Measurements from ENCODE around the gene OR8G1. TPM values are rescaled to one million over a fixed set of nuclear protein-coding genes. Genes with fewer than 3 reads are reported as not detected.
A peak's percentile ranks its signal among the peaks of the same experiment; 100 is the strongest.
"Not testable (repeated sequence)": the region's sequence is repeated elsewhere in the genome, so short reads cannot be mapped to it uniquely, and the experiment has no call there.

The OR8G1 gene
- not detected in 2 replicates for total RNA-seq (2014; rRNA removed; shearing (Covaris generic))

GRCh38 chr11:124240621-124241397, at the start of gene OR8G1:
OR8G1 (plus strand) TSS chr11:124241095; CDS start chr11:124249676, 8,581 bp downstream.
- no peak for DNase-seq (ENCODE audit: low read depth)

GRCh38 chr11:124193221-124194010, 47.5 kb upstream of the OR8G1 start:
- no peak for DNase-seq (ENCODE audit: low read depth)

GRCh38 chr11:124194293-124195188, 46.4 kb upstream of the OR8G1 start:
- peak; percentile 24 for DNase-seq (ENCODE audit: low read depth)

GRCh38 chr11:124195189-124195734, 45.6 kb upstream of the OR8G1 start:
- DNase-seq (ENCODE audit: low read depth): peak; percentile 57

GRCh38 chr11:124197999-124198398, 42.9 kb upstream of the OR8G1 start:
- DNase-seq (ENCODE audit: low read depth): no peak

GRCh38 chr11:124198897-124199296, 42.0 kb upstream of the OR8G1 start:
- DNase-seq (ENCODE audit: low read depth): peak; percentile 6

- DNase-seq (ENCODE audit: low read depth): peak; percentile 28
Measured at GRCh38 chr11:124199702-124200101, 41.2 kb upstream of the OR8G1 start.

GRCh38 chr11:124200671-124201070, 40.2 kb upstream of the OR8G1 start:
- DNase-seq (ENCODE audit: low read depth): no peak

- DNase-seq (ENCODE audit: low read depth): no peak
Measured at GRCh38 chr11:124202951-124203350, 37.9 kb upstream of the OR8G1 start.

GRCh38 chr11:124204008-124204407, 36.9 kb upstream of the OR8G1 start:
- DNase-seq (ENCODE audit: low read depth): no peak

- no peak for DNase-seq (ENCODE audit: low read depth)
Measured at GRCh38 chr11:124207102-124207792, 33.6 kb upstream of the OR8G1 start.

GRCh38 chr11:124209824-124210357, 31.0 kb upstream of the OR8G1 start:
- DNase-seq (ENCODE audit: low read depth): no peak

- DNase-seq (ENCODE audit: low read depth): no peak
Measured at GRCh38 chr11:124210421-124210820, 30.5 kb upstream of the OR8G1 start.

GRCh38 chr11:124211321-124211720, 29.6 kb upstream of the OR8G1 start:
- DNase-seq (ENCODE audit: low read depth): no peak

- DNase-seq (ENCODE audit: low read depth): no peak
Measured at GRCh38 chr11:124214027-124214426, 26.9 kb upstream of the OR8G1 start.

GRCh38 chr11:124219126-124219525, 21.8 kb upstream of the OR8G1 start:
- DNase-seq (ENCODE audit: low read depth): no peak

- DNase-seq (ENCODE audit: low read depth): no peak
Measured at GRCh38 chr11:124222407-124222806, 18.5 kb upstream of the OR8G1 start.

- not testable (repeated sequence) for DNase-seq (ENCODE audit: low read depth)
Measured at GRCh38 chr11:124224618-124225423, 16.1 kb upstream of the OR8G1 start.

- DNase-seq (ENCODE audit: low read depth): no peak
Measured at GRCh38 chr11:124225471-124225870, 15.4 kb upstream of the OR8G1 start.

GRCh38 chr11:124233376-124233775, 7.5 kb upstream of the OR8G1 start:
- DNase-seq (ENCODE audit: low read depth): no peak

Data from RPMI7951 (cell line).